ENCODE measurements around the gene CD300LB.
"Not testable (repeated sequence)": the region's sequence is repeated elsewhere in the genome, so short reads cannot be mapped to it uniquely, and the experiment has no call there.

The CD300LB gene

DNA sequence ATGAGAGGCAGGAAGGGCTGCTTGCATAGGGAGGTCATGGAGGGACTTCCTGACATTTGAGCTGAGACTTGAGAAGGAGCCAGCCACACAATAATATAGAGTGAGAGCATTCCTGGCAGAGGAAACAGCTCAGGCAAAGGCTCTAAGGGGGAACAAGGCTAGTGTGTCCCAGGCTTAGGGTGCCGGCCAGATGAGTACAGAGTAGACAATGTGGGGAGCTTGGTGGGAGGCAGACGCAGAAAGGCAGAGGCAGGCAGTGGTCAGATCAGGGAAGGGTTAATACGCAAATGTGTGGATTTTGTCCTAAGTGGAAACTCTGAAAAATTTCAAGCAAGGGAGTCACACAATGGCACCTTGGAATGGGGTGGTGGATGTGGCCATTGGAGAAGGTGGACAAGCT lies 31.3 kb downstream of the CD300LB start:
- no peak for TF ChIP-seq CTCF (IDR thresholded peaks at IDR 0.05; ENCODE audit: low read depth, low read length)
- H3K4me3 ChIP-seq (replicated peaks in 1 of 2; ENCODE audit: low read depth in 2 of 2, low read length in 2 of 2), result no peak overlapping the region
- DNase-seq (ENCODE audit: low read depth in 2 of 2), result no peak

GRCh38 chr17:74497471-74497870 lies 33.8 kb downstream of the CD300LB start:
- TF ChIP-seq CTCF (IDR thresholded peaks at IDR 0.05; ENCODE audit: low read depth, low read length), result no peak
- DNase-seq (ENCODE audit: low read depth in 2 of 2), result no peak
- no peak overlapping the region for H3K4me3 ChIP-seq (replicated peaks in 1 of 2; ENCODE audit: low read depth in 2 of 2, low read length in 2 of 2)

- peak; percentile 65 to 76 for DNase-seq (ENCODE audit: low read depth in 2 of 2)
- peak; percentile 84 for TF ChIP-seq CTCF (IDR thresholded peaks at IDR 0.05; ENCODE audit: low read depth, low read length)
These were observed 37.9 kb downstream of the CD300LB start for GRCh38 chr17:74493331-74493833.

DNA sequence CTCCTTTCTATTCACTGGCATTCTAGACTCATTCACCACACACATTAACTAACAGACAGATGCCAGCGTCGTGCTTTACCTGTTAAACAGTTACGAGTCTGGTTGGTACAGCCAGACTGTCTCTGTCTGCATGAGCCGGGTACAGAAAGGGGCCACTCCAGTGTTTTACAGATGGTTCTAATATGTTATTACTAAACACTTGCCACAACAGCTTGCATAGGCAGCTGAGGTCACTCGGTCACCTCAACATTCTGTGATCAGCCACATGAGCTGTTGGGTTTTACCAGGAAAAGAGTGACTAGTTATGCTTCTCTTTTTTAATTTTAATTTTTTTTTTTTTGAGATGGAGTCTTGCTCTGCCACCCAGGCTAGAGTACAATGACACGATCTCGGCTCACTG lies 39.6 kb downstream of the CD300LB start:
- DNase-seq (ENCODE audit: low read depth in 2 of 2), result no peak
- H3K4me3 ChIP-seq (replicated peaks in 1 of 2; ENCODE audit: low read depth in 2 of 2, low read length in 2 of 2), result no peak overlapping the region
- TF ChIP-seq CTCF (IDR thresholded peaks at IDR 0.05; ENCODE audit: low read depth, low read length), result no peak

More at GRCh38 chr17:74493331-74493833, 37.9 kb downstream of the CD300LB start:
- no peak overlapping the region for H3K4me3 ChIP-seq (replicated peaks in 1 of 2; ENCODE audit: low read depth in 2 of 2, low read length in 2 of 2)

DNA sequence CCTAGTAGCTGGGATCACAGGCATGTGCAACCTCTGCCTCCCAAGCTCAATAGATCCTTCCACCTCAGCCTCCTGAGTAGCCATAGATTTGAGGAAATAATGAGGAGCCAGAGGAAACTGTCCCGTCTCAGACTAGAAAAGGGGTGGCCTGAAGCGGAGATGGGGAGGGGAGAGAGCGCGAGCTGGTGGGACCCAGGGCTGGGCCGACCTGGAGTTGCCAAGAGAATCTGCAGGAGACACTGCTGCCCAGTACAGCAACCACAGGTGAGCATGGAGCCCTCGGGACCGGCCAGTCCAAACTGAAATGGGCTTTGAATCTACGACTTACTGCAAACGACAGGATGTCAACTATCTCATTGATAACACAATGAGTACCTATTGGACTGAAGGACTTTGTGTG lies 40.6 kb downstream of the CD300LB start:
- no peak overlapping the region for H3K4me3 ChIP-seq (replicated peaks in 1 of 2; ENCODE audit: low read depth in 2 of 2, low read length in 2 of 2)
- DNase-seq (ENCODE audit: low read depth in 2 of 2), result no peak
- TF ChIP-seq CTCF (IDR thresholded peaks at IDR 0.05; ENCODE audit: low read depth, low read length), result no peak

DNA sequence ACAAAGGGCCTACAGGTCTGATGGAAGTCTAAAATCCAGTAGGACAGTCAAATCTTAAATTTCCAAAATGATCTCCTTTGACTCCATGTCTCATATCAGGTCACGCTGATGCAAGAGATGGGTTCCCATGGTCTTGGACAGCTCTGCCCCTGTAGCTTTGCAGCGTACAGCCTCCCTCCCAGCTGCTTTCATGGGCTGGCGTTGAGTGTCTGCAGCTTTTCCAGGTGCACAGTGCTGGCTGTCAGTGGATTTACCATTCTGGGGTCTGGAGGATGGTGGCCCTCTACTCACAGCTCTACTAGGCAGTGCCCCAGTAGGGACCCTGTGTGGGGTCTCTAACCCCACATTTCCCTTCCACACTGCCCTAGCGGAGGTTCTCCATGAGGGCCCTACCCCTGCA lies 43.0 kb downstream of the CD300LB start:
- DNase-seq (ENCODE audit: low read depth in 2 of 2); H3K4me3 ChIP-seq (replicated peaks in 1 of 2; ENCODE audit: low read depth in 2 of 2, low read length in 2 of 2): not testable (repeated sequence)

DNA sequence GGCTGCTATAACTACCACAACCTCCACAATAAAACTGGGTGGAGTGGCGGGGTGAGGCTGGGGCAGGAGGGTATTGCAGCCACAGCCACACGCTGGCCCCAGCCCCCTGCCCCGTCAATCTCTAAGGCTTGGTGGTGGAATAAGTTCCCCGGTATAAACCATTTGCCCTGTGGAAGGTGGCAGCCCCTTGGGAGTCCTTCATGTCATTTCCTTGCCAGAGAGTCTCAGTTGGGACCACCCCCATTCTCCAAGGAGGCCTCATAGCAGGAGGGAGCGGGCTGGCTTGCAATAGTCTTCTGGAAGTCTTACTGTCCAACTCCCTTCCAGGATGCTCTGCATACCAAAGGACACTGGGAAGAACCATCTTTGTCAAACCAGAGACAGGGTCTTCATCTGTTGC lies 45.4 kb downstream of the CD300LB start:
- TF ChIP-seq CTCF (IDR thresholded peaks at IDR 0.05; ENCODE audit: low read depth, low read length), result no peak
- H3K4me3 ChIP-seq (replicated peaks in 1 of 2; ENCODE audit: low read depth in 2 of 2, low read length in 2 of 2), result no peak overlapping the region
- no peak for DNase-seq (ENCODE audit: low read depth in 2 of 2)
